ENCODE results near the gene NLK.

The NLK gene

DNA sequence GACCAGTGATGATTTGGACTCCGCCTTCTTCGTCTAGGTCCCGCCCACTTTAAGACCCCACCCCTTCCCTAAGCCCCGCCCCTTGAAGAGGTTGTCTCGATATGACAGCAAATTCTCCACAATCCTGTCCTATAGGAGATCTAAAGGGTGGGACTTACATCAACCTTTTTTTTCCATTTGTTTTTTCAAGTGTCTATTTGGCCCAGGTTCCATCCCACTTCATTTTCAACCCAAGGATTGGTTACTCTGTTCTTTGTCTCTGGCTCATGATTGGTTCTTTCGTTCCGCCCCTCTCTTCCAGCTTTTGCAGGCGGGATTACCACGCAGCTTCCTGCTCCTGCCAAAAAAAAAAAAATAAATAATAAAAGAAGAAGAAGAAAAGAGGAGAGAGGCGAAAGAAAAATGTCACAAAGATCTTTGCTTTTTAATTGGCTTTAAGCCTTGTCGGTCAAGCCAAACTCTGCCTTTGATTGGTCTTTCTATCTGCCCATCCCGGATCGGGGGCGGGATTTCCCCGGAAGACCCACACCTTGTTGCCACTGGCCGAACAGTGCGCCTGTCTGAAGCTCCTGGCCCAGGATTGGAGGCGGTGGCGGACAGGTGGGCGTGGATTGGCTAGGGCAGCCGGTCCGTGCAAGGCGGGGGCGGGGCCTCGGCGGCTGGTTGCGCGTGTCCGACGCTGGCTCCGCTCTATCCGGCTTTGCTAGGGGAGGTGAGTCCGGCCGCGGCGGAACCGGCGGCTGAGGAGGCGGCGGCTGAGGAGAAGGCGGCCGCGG is 1.2 kb upstream of the NLK start:
- DNase-seq: peak; percentile 99

- no peak for DNase-seq
Observed at GRCh38 chr17:28041844-28042656, 427 bp upstream of the NLK start.

DNA sequence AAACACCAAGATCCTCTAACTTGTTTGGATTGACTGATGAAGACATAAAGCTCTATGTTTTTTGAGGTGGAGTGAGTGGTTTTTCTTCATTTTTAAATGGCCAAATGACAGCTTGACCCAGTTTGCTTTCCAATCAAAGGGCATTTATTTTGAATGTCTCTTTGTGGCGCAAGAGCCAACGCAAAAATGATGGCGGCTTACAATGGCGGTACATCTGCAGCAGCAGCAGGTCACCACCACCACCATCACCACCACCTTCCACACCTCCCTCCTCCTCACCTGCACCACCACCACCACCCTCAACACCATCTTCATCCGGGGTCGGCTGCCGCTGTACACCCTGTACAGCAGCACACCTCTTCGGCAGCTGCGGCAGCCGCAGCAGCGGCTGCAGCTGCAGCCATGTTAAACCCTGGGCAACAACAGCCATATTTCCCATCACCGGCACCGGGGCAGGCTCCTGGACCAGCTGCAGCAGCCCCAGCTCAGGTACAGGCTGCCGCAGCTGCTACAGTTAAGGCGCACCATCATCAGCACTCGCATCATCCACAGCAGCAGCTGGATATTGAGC is 329 bp downstream of the NLK start:
- DNase-seq: no peak

DNA sequence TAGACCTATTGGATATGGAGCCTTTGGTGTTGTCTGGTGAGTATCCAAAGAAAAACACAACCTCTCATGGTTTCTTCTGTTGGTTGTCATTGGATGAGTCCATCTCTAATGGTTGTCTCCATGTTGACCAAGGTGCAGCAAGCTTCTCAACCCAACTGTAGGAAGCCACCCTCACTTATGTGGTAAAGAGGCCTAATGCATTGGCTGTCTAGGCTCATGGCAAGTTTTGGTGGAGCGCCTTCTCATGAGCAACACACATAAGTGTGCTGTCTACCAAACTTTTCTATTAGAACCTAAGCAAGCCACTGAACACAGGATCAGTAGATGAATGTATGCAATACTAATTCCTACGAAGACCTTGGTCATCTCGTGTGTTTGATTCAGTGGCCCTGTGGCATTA is 819 bp downstream of the NLK start:
- DNase-seq: no peak

DNA sequence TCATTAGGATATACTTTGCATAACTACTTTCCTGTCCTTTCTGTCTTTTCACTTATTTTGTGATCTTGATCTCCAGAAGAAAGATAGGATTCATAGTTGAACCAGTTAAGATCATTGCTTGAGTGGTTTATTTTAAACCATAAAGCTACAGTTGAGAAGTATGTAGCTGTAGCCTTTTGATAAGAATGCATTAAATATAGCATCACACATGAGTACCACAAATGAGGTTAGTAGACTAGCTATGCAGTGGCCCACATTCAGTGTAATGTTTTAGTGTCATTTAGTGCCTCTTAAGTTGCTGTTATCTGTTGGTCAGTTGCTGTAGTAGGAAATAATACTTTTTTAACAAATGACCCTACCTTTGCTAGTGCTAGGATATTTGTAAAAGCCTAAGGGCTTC is 1.3 kb downstream of the NLK start:
- no peak for DNase-seq

DNA sequence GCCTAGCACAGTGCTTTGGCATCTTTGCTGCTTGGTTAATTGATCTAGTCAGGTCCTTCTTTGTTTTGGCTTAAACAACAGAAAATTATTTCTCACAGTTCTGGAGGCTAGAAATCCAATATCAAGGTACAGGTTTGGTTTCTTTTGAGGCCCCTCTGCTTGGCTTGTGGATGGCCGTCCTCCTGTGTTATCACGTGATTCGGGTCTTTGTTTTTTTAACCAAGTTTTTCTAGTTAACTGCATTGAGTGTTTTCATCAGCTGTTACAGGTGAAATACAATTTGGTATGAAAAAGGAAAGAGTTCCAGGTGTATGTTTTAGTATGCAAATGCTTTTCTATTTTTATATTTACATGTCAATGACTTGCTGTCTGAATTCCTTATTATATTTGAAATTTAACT is 2.8 kb downstream of the NLK start:
- no peak for DNase-seq

DNA sequence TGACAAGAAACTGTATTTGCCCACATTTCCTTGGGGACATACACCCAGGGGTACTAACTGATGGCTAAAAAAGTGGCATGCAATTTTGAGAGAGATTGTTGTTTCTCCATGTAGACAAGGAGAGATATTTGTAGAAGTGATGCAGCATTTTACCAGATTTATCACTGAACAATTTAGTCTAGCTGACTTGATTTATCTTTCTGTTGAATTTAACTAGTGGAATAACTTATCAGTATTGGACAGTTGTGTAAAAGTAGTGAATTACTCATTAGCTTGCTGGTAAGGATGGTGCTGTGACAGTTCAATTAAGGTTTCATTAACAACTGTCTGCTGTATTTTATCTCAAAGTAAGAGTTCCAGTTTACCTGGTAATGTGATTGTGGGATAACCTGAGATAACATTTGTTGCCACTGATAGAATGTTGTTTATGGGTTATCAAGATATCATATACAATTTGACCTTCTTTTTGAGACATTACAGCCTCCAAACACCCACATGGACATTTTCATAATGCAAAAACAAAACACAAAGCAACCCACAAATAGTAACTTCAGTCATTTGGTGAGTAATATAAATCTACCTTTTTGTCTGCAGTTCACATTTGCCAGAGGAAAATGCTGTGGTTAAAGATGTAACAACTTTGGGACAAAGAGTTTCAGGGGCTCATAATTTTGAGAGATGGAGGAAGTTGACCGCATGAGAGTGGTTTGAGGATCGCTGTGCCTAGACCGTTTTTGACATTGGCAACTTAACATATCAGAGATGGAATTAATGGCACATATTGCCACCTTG is 3.8 kb downstream of the NLK start:
- DNase-seq: no peak

- DNase-seq: no peak
Observed at GRCh38 chr17:28047806-28048205, 5.3 kb downstream of the NLK start.

GRCh38 chr17:28049071-28049470 is 6.6 kb downstream of the NLK start:
- no peak for DNase-seq

DNA sequence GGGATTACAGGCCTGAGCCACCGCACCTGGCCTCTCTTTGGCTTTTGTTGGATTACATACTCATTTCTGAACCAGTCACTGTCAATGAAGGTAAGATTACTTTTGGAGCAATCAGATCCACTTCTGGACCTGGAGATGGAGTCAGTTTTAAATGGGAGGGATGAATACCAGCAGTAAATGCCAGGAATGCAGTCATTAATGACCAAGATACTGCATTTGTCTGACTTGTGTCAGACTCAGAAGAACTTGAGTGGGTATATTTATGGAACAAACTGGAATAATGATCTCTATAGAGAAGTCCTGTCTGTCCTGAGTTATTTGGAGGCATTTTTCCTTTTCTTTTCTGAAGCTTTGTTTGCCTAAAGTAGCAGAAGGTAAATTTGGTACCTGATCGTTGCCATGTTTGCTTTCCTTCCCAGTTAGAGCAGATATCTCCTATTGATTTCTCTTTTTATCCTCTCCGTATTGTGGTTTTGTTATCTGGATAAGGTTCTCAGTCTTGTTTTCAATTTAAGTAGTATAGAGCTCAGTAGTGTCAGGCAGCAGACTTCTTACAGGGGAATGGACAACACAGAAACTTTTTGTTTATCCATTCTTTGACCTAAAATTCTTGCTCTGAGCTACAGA is 10.7 kb downstream of the NLK start:
- no peak for DNase-seq

DNA sequence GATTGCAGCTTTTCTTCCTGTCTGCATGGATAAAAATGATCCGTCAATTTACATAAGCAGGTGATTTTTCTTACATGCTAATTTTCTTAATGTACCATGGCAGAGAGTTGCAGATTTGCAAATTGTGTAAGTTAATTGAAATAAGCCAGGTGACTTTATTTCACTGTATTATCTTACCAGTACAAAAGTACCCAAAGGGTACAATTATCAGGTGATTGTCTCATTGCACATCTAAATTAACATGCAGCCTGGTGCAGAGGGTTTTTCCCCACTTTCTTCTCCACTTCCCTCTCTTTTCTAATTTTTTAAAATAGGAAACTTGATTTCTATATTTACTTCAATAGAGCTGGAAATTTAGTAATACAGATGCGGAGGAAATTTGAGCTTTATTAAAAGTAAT is 11.2 kb downstream of the NLK start:
- DNase-seq: no peak

GRCh38 chr17:28055546-28056275 is 13.2 kb downstream of the NLK start:
- no peak for DNase-seq

GRCh38 chr17:28056276-28056620 is 13.8 kb downstream of the NLK start:
- no peak for DNase-seq

DNA sequence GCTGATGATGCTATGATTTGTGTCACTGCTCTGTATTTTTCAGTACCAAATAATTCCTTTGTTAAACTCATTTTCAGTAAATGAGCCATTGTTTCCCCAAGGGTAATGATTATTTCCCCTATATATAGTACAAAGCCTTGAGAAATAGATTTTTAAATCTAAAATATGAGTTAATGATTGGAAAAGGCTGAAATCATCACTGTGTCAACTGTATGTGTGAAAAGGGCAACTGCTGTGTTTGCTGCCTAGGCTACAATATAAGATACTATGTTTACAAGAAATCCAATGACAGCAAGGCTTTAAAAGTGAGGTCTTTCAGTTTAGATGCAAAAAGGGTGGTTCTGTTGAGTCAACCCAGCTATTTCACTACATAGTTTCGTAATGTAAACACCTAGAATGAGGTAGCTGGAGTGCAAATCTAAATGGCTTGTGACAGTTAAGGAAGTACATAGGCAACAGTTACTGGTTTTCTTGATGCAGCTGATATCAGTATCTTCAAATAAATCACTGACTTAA is 15.3 kb downstream of the NLK start:
- no peak for DNase-seq

- no peak for DNase-seq
Observed at GRCh38 chr17:28059675-28060074, 17.2 kb downstream of the NLK start.

DNA sequence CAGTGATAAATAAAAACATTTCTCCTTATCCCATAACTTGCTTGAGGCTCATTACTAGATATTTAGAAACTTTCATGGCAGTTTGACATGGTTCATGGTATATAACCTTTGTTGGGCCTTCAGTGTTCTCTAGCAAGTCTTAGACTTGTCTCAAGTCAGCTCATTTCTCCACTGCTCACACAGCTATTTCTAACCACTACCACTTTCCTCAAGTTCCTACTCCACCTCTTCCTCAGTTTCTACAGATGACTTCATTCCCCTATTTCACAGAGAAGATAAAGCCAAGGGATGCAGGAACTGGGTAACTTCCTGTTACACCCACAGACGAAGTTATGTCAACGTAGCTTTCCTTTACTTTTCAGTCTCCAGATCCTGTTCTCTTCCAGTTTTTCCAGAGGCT is 23.2 kb downstream of the NLK start:
- DNase-seq: no peak

GRCh38 chr17:28069061-28069460 is 26.6 kb downstream of the NLK start:
- no peak for DNase-seq

DNA sequence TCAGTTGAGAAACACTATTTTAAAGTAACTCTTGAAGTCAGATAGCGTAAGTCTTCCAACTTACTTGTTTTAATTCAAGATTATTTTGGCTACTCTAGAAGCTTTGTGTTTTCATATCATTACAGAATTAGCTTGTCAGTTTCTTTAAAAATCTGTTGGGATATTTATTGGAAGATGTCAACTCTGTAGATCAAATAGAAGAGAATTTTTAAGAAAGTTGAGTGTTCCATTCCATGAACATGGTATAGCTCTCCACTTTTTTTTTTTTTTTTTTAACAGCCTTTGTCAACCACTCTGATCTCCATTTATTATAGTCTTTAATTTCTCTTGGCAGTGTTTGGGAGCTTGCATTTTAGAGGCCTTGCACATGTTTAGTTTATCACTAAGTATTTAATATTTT is 28.7 kb downstream of the NLK start:
- no peak for DNase-seq

DNA sequence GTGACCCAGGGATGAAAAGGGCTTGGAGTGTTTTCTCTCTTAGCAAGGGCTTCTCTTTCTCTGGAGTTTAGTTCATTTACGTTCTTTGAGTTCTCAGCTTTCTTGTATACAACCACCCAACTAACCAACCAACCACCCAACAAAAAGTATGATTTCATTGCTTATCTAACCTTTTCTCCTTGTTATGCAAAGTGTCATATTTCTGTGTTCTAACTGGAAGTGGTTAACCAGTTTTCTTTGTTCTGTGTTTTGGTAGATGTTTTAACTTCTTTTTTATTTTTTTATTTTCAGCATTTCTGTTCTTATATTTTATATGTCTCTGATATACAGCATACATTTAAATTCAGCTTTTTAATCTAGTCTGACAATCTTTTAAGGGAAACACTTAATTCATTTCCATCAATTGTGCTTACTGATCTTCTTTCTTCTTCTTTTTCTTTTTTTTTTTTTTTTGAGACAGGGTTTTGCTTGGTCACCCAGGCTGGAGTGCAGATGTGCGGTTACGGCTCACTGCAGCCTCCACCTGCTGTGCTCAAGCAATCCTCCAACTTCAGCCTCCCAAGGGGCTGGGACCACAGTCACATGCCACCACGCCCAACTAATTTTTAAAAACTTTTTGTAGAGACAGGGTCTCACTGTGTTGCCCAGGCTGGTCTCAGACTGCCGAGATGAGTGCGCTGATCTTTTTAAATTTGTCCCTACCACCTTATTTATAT is 29.6 kb downstream of the NLK start:
- DNase-seq: no peak

DNA sequence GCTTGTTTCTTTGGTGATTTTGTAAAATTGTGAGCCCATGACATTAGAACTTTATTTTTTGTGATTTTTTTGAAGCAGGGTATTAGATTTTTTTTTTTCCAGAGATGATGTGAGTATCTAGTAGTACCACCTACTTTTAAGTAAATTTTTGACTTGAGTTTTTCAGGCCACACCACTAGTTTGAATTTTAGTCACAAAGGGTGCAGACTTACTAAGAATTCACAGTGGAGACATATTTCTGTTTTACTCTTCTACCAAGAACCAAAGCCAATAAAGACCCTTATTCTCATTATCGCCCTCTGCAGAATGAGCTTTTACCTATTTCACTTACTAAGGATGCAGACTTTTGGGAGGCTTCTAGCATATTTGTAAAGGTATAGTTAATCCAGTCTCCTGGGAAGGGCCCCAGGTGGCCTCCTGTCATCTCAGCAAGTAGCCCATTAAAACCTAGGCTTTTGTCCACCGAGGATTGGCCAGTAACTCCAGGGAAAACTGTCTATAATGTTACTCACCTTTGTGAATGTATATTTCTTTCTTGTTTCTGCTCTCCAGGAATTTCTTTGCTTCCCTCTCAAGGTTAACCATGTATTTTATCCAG is 30.6 kb downstream of the NLK start:
- no peak for DNase-seq

DNA sequence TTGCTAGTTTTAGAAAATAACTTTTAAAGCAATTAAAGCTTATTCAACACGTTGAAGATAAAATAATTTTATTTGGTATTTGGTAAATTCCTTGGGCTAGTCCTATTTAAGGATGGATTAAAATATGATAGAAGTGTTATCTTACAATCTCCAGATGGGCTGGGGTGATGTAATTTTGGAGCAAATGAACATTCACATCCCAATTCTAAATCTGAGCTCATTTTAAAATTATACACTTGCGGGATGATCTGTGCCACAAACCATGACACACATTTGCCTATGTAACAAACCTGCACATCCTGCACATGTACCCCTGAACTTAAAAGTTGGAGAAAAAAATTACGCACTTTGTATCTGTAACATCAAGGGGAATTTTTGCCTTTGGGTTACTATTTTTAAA is 31.5 kb downstream of the NLK start:
- no peak for DNase-seq

Measured in NCI-H446 treated with DMSO at 0.1 percent for 48 hours (cell line).